GM23338 (cell line): ENCODE measurements around the gene ODF4. TPM values are rescaled to one million over a fixed set of nuclear protein-coding genes. Genes with fewer than 3 reads are reported as not detected.
"Not testable (repeated sequence)": the region's sequence is repeated elsewhere in the genome, so short reads cannot be mapped to it uniquely, and the experiment has no call there.

Experiments
- ATAC-seq: fragments of 200-7000 bp; cut with Tn5 transposase; 3 replicates; pipeline ENCODE4 v1.9.1; 2020
- DNase-seq: peaks from one replicate; pipeline ENCODE4 v3.0.0-alpha.2; 2015; ENCODE audit warnings: low spot score
- H2AFZ ChIP-seq: fragments of 200-600 bp; sonication (generic); 2 replicates; pipeline ENCODE4 v1.8.0; 2016; ENCODE audit warnings: antibody characterized with exemption, mild to moderate bottlenecking, moderate library complexity
- H3F3A ChIP-seq: fragments of 200-600 bp; sonication (generic); replicated peaks from 2 replicates; pipeline ENCODE4 v1.8.0; 2017; ENCODE audit warnings: antibody characterized with exemption, mixed run types, low read depth
- H3K27ac ChIP-seq: fragments of 200-600 bp; sonication (generic); 2 replicates; pipeline ENCODE4 v1.6.1; 2016; ENCODE audit warnings: low read depth
- H3K27me3 ChIP-seq: fragments of 200-600 bp; sonication (generic); 2 replicates; pipeline ENCODE4 v1.8.0; 2016; ENCODE audit warnings: mild to moderate bottlenecking, mixed run types, moderate library complexity; ENCODE audit not compliant: insufficient read depth
- H3K36me3 ChIP-seq: fragments of 200-600 bp; sonication (generic); 2 replicates; pipeline ENCODE4 v1.8.0; 2016; ENCODE audit warnings: mild to moderate bottlenecking; ENCODE audit not compliant: insufficient read depth
- H3K4me1 ChIP-seq: fragments of 200-600 bp; sonication (generic); 2 replicates; pipeline ENCODE4 v1.8.0; 2016; ENCODE audit warnings: mild to moderate bottlenecking, moderate library complexity; ENCODE audit not compliant: insufficient read depth
- H3K4me2 ChIP-seq: fragments of 200-600 bp; sonication (generic); 2 replicates; pipeline ENCODE4 v1.7.1; 2017; ENCODE audit warnings: mixed run types
- H3K4me3 ChIP-seq: fragments of 200-600 bp; sonication (generic); 2 replicates; pipeline ENCODE4 v1.6.1; 2016; ENCODE audit warnings: mixed run types
- H3K79me2 ChIP-seq: fragments of 200-600 bp; sonication (generic); replicated peaks from 2 replicates; pipeline ENCODE4 v1.8.0; 2017; ENCODE audit warnings: mild to moderate bottlenecking; ENCODE audit not compliant: insufficient read depth
- H3K9me2 ChIP-seq: fragments of 200-600 bp; sonication (generic); 2 replicates; pipeline ENCODE4 v1.8.0; 2017; ENCODE audit not compliant: insufficient read depth
- H4K20me1 ChIP-seq: fragments of 200-600 bp; sonication (generic); replicated peaks from 2 replicates; pipeline ENCODE4 v1.8.0; 2017; ENCODE audit warnings: mild to moderate bottlenecking; ENCODE audit not compliant: insufficient read depth
- H3K27ac Mint-ChIP-seq: 2 replicates; pipeline ENCODE4 v1.8.0; 2020; ENCODE audit warnings: inconsistent platforms, mild to moderate bottlenecking, moderate library complexity, mixed read lengths
- H3K27me3 Mint-ChIP-seq: 3 replicates; pipeline ENCODE4 v1.8.0; 2022; ENCODE audit warnings: low read depth, mild to moderate bottlenecking, moderate library complexity, mixed read lengths, inconsistent platforms; ENCODE audit not compliant: insufficient read depth, poor library complexity
- H3K36me3 Mint-ChIP-seq: 3 replicates; pipeline ENCODE4 v1.8.0; 2021; ENCODE audit warnings: low read depth, mild to moderate bottlenecking, inconsistent platforms, moderate library complexity, mixed read lengths
- H3K4me1 Mint-ChIP-seq: 3 replicates; pipeline ENCODE4 v1.8.0; 2020; ENCODE audit warnings: mild to moderate bottlenecking, inconsistent platforms, mixed read lengths
- H3K4me3 Mint-ChIP-seq: 3 replicates; pipeline ENCODE4 v1.8.0; 2021; ENCODE audit warnings: moderate library complexity, mild to moderate bottlenecking, inconsistent platforms, mixed read lengths
- H3K9me3 Mint-ChIP-seq: 3 replicates; pipeline ENCODE4 v1.8.0; 2020; ENCODE audit warnings: moderate library complexity, mild to moderate bottlenecking, inconsistent platforms, mixed read lengths
- EZH2phosphoT487 ChIP-seq: fragments of 200-600 bp; sonication (generic); IDR thresholded peaks from one replicate; pipeline ENCODE4 v1.8.1; 2018; ENCODE audit warnings: antibody characterized with exemption; ENCODE audit not compliant: unreplicated experiment
- STAT1 ChIP-seq: IDR thresholded peaks from one replicate; pipeline ENCODE4 v1.6.1; 2016; ENCODE audit warnings: antibody characterized with exemption; ENCODE audit not compliant: unreplicated experiment
- ZNF114 ChIP-seq: fragments of 250-450 bp; sonication (Bioruptor Pico); IDR thresholded peaks from 2 replicates; pipeline ENCODE4 v1.5.0; 2020; ENCODE audit warnings: mild to moderate bottlenecking, moderate library complexity
- polyA plus RNA-seq: library from polyadenylated mRNA; unstranded; fragments of >200 nt; fragmentation: Nextera tagmentation; extraction: Ambion mirVana; gene quantifications from 2 replicates; pipeline ENCODE4 v1.2.1, GENCODE V29; 2016
- total RNA-seq: library from RNA; depleted of rRNA; stranded (reverse); fragments of >200 nt; shearing (Covaris generic); gene quantifications from 2 replicates; pipeline ENCODE4 v1.2.3, GENCODE V29; 2014
- TF ChIP-seq, protein P1 (sequence below): fragments of 250-450 bp; sonication (Bioruptor Pico); IDR thresholded peaks from 2 replicates; pipeline ENCODE4 v1.5.0; 2020; ENCODE audit warnings: mild to moderate bottlenecking, moderate library complexity

Gene ODF4
- total and polyA plus RNA-seq, 2 experiments from 2014 or later: not detected

DNA sequence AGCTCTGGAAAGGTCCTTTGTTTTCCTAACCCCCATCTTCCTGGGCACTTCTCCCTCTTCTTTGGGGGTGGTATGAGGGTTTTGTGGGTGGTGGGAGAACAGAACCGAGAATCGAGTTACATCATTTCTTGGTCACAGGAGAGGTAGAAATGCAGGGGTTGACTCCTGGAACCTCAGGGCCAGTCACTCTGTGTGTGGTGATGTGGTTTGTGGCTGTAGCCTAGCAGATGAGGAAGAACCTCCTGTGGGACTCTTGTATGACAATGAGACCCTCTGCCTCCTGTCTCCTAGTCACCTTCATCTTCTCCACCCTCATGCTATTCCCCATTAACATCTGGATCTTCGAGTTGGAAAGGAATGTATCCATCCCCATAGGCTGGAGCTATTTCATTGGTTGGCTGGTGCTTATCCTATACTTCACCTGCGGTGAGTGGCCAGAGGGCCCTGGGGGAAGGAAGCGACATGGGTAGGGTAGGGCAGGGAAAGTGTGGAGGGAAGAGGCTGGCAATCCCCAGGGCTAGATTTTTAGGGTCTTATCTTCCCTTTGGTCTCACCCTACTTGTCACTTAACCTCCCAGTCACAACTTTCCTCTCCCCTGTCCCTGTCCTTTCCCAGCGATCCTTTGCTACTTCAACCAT, 5.5 kb downstream of the ODF4 start (continued):
- TF ChIP-seq, protein P1, sequence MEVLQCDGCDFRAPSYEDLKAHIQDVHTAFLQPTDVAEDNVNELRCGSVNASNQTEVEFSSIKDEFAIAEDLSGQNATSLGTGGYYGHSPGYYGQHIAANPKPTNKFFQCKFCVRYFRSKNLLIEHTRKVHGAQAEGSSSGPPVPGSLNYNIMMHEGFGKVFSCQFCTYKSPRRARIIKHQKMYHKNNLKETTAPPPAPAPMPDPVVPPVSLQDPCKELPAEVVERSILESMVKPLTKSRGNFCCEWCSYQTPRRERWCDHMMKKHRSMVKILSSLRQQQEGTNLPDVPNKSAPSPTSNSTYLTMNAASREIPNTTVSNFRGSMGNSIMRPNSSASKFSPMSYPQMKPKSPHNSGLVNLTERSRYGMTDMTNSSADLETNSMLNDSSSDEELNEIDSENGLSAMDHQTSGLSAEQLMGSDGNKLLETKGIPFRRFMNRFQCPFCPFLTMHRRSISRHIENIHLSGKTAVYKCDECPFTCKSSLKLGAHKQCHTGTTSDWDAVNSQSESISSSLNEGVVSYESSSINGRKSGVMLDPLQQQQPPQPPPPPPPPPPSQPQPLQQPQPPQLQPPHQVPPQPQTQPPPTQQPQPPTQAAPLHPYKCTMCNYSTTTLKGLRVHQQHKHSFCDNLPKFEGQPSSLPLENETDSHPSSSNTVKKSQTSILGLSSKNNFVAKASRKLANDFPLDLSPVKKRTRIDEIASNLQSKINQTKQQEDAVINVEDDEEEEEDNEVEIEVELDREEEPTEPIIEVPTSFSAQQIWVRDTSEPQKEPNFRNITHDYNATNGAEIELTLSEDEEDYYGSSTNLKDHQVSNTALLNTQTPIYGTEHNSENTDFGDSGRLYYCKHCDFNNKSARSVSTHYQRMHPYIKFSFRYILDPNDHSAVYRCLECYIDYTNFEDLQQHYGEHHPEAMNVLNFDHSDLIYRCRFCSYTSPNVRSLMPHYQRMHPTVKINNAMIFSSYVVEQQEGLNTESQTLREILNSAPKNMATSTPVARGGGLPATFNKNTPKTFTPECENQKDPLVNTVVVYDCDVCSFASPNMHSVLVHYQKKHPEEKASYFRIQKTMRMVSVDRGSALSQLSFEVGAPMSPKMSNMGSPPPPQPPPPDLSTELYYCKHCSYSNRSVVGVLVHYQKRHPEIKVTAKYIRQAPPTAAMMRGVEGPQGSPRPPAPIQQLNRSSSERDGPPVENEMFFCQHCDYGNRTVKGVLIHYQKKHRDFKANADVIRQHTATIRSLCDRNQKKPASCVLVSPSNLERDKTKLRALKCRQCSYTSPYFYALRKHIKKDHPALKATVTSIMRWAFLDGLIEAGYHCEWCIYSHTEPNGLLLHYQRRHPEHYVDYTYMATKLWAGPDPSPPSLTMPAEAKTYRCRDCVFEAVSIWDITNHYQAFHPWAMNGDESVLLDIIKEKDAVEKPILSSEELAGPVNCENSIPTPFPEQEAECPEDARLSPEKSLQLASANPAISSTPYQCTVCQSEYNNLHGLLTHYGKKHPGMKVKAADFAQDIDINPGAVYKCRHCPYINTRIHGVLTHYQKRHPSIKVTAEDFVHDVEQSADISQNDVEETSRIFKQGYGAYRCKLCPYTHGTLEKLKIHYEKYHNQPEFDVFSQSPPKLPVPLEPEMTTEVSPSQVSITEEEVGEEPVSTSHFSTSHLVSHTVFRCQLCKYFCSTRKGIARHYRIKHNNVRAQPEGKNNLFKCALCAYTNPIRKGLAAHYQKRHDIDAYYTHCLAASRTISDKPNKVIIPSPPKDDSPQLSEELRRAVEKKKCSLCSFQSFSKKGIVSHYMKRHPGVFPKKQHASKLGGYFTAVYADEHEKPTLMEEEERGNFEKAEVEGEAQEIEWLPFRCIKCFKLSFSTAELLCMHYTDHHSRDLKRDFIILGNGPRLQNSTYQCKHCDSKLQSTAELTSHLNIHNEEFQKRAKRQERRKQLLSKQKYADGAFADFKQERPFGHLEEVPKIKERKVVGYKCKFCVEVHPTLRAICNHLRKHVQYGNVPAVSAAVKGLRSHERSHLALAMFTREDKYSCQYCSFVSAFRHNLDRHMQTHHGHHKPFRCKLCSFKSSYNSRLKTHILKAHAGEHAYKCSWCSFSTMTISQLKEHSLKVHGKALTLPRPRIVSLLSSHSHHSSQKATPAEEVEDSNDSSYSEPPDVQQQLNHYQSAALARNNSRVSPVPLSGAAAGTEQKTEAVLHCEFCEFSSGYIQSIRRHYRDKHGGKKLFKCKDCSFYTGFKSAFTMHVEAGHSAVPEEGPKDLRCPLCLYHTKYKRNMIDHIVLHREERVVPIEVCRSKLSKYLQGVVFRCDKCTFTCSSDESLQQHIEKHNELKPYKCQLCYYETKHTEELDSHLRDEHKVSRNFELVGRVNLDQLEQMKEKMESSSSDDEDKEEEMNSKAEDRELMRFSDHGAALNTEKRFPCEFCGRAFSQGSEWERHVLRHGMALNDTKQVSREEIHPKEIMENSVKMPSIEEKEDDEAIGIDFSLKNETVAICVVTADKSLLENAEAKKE (CRISPR knock-in tag): no peak
- TF ChIP-seq STAT1: no peak
- TF ChIP-seq EZH2phosphoT487: no peak

DNA sequence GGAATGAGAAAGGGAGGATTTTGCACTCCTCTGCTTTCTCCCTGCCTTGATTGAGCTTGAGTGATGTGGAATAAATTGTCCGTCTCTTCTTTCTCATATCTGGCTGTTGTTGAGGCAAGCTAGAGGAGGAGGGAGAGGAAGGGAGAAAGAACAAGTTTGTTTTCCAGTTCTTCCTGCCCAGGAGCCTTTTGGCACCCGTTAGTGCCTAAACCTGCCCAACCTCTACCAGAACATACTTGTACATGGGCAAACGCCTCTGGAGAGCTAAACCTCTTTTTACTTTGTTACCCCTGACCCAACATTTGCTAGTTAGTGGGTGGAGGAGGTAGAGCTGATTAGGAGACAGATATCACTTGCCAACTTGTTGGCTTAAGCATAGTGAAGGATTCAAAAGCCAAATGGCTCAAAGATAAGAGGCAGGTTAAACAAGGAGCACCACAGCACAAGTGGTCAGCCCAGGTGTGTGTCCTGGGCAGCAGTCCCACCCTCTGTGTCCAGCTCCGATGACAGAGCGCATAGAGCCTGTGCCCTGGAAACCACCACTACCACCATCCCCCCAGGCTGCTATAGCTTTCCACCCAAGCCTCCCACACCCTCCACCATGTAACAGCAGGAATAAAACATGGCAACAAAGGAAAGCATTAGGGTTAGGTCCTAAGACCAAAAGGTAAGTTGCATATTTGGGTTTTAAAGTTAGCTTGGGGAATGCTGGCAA, 6.5 kb downstream of the ODF4 start:
- H3K27me3 ChIP-seq: no peaks in the 10 kb centered on the region
- H2AFZ ChIP-seq: peak overlapping the region; percentile 74; the same call in 1 of the 2 replicates
- H3K27ac ChIP-seq: no peak overlapping the region
- no peak overlapping the region for H3K4me3 Mint-ChIP-seq
- DNase-seq: no peak
- no peaks in the 10 kb centered on the region for H3K27me3 Mint-ChIP-seq
- no peak overlapping the region for H3K4me2 ChIP-seq
- TF ChIP-seq ZNF114: no peak
- no peak for ATAC-seq
- H4K20me1 ChIP-seq: no peaks in the 10 kb centered on the region
- no peak overlapping the region for H3K27ac Mint-ChIP-seq
- H3F3A ChIP-seq: no peaks in the 10 kb centered on the region
- H3K9me2 ChIP-seq: peaks cover 10% of the 10 kb centered on the region; the same call in 1 of the 2 replicates
- peaks cover 5% of the 10 kb centered on the region for H3K4me1 Mint-ChIP-seq
- H3K79me2 ChIP-seq: no peaks in the 10 kb centered on the region
- H3K36me3 Mint-ChIP-seq: no peaks in the 10 kb centered on the region
- H3K9me3 Mint-ChIP-seq: no peaks in the 10 kb centered on the region
- H3K4me1 ChIP-seq: peaks cover 3% of the 10 kb centered on the region; the same call in 1 of the 2 replicates
- H3K4me3 ChIP-seq: no peak overlapping the region
- no peaks in the 10 kb centered on the region for H3K36me3 ChIP-seq

DNA sequence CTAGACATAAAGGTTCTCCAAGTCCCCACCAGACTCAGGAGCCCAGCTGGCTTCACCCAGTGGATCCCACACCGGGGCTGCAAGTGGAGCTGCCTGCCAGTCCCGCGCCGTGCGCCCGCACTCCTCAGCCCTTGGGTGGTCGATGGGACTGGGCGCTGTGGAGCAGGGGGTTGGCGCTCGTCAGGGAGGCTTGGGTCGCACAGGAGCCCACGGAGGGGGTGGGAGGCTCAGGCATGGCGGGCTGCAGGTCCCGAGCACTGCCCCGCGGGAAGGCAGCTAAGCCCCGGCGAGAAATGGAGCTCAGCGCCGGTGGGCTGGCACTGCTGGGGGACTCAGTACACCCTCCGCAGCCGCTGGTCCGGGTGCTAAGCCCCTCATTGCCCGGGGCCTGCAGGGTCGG, 7.4 kb downstream of the ODF4 start:
- not testable (repeated sequence) for H3K4me2 ChIP-seq, H3K4me1 ChIP-seq, H3K9me2 ChIP-seq, ATAC-seq, H3K9me3 Mint-ChIP-seq, H3K4me3 Mint-ChIP-seq, H3K36me3 Mint-ChIP-seq, H3K79me2 ChIP-seq, H4K20me1 ChIP-seq, H3K27ac Mint-ChIP-seq, H3F3A ChIP-seq, DNase-seq, H3K36me3 ChIP-seq, H3K27me3 ChIP-seq, H3K27me3 Mint-ChIP-seq, H3K27ac ChIP-seq, H3K4me3 ChIP-seq, H3K4me1 Mint-ChIP-seq
- 0 out of 2 replicates have a peak overlapping the region, but pooled peaks have one; percentile 74 for H2AFZ ChIP-seq
